ENCODE data around the gene COL23A1.

Gene COL23A1

GRCh38 chr5:178595150-178595549 lies 5.0 kb upstream of the COL23A1 start:
- H3K9ac ChIP-seq (ENCODE audit: low read length): no peak overlapping the region
- no peaks in the 10 kb centered on the region for H3K79me2 ChIP-seq (ENCODE audit: low read length)
- peaks cover 21% of the 10 kb centered on the region; the same call in 1 of the 2 replicates for H3K9me3 ChIP-seq (ENCODE audit: insufficient read depth, low read length)
- no peak overlapping the region for H3K4me3 ChIP-seq (ENCODE audit: low read length)
- H3K27ac ChIP-seq (ENCODE audit: low read length): no peak overlapping the region
- H3K4me2 ChIP-seq (ENCODE audit: low read length): no peak overlapping the region
- H4K20me1 ChIP-seq (ENCODE audit: insufficient read depth, low read length): no peaks in the 10 kb centered on the region
- no peak overlapping the region for H2AFZ ChIP-seq (ENCODE audit: low read depth, low read length)
- no peaks in the 10 kb centered on the region for H3K27me3 ChIP-seq (ENCODE audit: low read depth, low read length)
- no peaks in the 10 kb centered on the region for H3K4me1 ChIP-seq (ENCODE audit: low read length)
- H3K36me3 ChIP-seq (replicated peaks; ENCODE audit: low read depth, low read length): peaks cover 74% of the 10 kb centered on the region
- TF ChIP-seq CTCF (IDR thresholded peaks at IDR 0.05; ENCODE audit: low read depth, low read length): no peak
- TF ChIP-seq EZH2phosphoT487 (IDR thresholded peaks at IDR 0.05; ENCODE audit: low read depth): no peak

GRCh38 chr5:178590924-178591423 lies 781 bp upstream of the COL23A1 start:
- H3K36me3 ChIP-seq (replicated peaks; ENCODE audit: low read depth, low read length): peaks cover 37% of the 10 kb centered on the region
- no peaks in the 10 kb centered on the region for H3K4me1 ChIP-seq (ENCODE audit: low read length)
- H3K27ac ChIP-seq (ENCODE audit: low read length): no peak overlapping the region
- no peaks in the 10 kb centered on the region for H3K79me2 ChIP-seq (ENCODE audit: low read length)
- no peaks in the 10 kb centered on the region for H3K27me3 ChIP-seq (ENCODE audit: low read depth, low read length)
- H3K4me3 ChIP-seq (ENCODE audit: low read length): no peak overlapping the region
- H3K4me2 ChIP-seq (ENCODE audit: low read length): no peak overlapping the region
- TF ChIP-seq EZH2phosphoT487 (IDR thresholded peaks at IDR 0.05; ENCODE audit: low read depth) (no peak), CTCF (IDR thresholded peaks at IDR 0.05; ENCODE audit: low read depth, low read length) (no peak)
- peaks cover 11% of the 10 kb centered on the region; the same call in 1 of the 2 replicates for H3K9me3 ChIP-seq (ENCODE audit: insufficient read depth, low read length)
- H2AFZ ChIP-seq (ENCODE audit: low read depth, low read length): no peak overlapping the region
- H3K9ac ChIP-seq (ENCODE audit: low read length): no peak overlapping the region
- no peaks in the 10 kb centered on the region for H4K20me1 ChIP-seq (ENCODE audit: insufficient read depth, low read length)

GRCh38 chr5:178589180-178590140 lies 733 bp downstream of the COL23A1 start:
- Histone ChIP-seq H2AFZ (ENCODE audit: low read depth, low read length) (no peak overlapping the region), H3K36me3 (replicated peaks; ENCODE audit: low read depth, low read length) (peaks cover 23% of the 10 kb centered on the region), H3K27ac (ENCODE audit: low read length) (no peak overlapping the region), H3K27me3 (ENCODE audit: low read depth, low read length) (no peaks in the 10 kb centered on the region), H3K4me2 (ENCODE audit: low read length) (no peak overlapping the region), H3K9ac (ENCODE audit: low read length) (no peak overlapping the region), H3K4me1 (ENCODE audit: low read length) (no peaks in the 10 kb centered on the region), H3K79me2 (ENCODE audit: low read length) (no peaks in the 10 kb centered on the region), H3K4me3 (ENCODE audit: low read length) (no peak overlapping the region), H3K9me3 (ENCODE audit: insufficient read depth, low read length) (0 out of 2 replicates have a peak, but pooled peaks cover under 1% of the 10 kb centered on the region), H4K20me1 (ENCODE audit: insufficient read depth, low read length) (no peaks in the 10 kb centered on the region)
- TF ChIP-seq EZH2phosphoT487 (IDR thresholded peaks at IDR 0.05; ENCODE audit: low read depth) (no peak), CTCF (IDR thresholded peaks at IDR 0.05; ENCODE audit: low read depth, low read length) (no peak)

GRCh38 chr5:178588769-178589168 lies 1.4 kb downstream of the COL23A1 start:
- Histone ChIP-seq H3K9ac (ENCODE audit: low read length) (no peak overlapping the region), H3K36me3 (replicated peaks; ENCODE audit: low read depth, low read length) (peaks cover 16% of the 10 kb centered on the region), H4K20me1 (ENCODE audit: insufficient read depth, low read length) (no peaks in the 10 kb centered on the region), H3K4me3 (ENCODE audit: low read length) (no peak overlapping the region), H3K4me2 (ENCODE audit: low read length) (no peak overlapping the region), H3K27me3 (ENCODE audit: low read depth, low read length) (no peaks in the 10 kb centered on the region), H3K27ac (ENCODE audit: low read length) (no peak overlapping the region), H3K79me2 (ENCODE audit: low read length) (no peaks in the 10 kb centered on the region), H3K9me3 (ENCODE audit: insufficient read depth, low read length) (no peaks in the 10 kb centered on the region), H2AFZ (ENCODE audit: low read depth, low read length) (no peak overlapping the region), H3K4me1 (ENCODE audit: low read length) (no peaks in the 10 kb centered on the region)
- TF ChIP-seq CTCF (IDR thresholded peaks at IDR 0.05; ENCODE audit: low read depth, low read length) (no peak), EZH2phosphoT487 (IDR thresholded peaks at IDR 0.05; ENCODE audit: low read depth) (no peak)

Data from OCI-LY3 (cell line).